Tibial nerve (tissue), 4 donors: ENCODE results near the gene NCAM1.

Source experiments
- EP300 ChIP-seq, 2 donors: sonication (generic); formaldehyde crosslinking; IDR thresholded peaks; one replicate each; pipeline ENCODE4 v1.6.1; 2017; ENCODE audit warnings: antibody characterized with exemption in 2 of 2, mild to moderate bottlenecking in 1 of 2
- POLR2A ChIP-seq, 2 donors: fragments of 450-650 bp; IDR thresholded peaks; one replicate each; pipeline ENCODE4 v1.6.1; 2017; ENCODE audit warnings: antibody characterized with exemption in 2 of 2, mild to moderate bottlenecking in 2 of 2, moderate library complexity in 2 of 2
- TF ChIP-seq, protein P1 (sequence below), 5 experiments: fragments of 200-600 bp in 3 of 5; fragments of 450-650 bp in 2 of 5; sonication (generic) in 3 of 5; IDR thresholded peaks; one replicate each; pipeline ENCODE4 v1.5.1; 2016 to 2019; ENCODE audit warnings: antibody characterized with exemption in 5 of 5, mild to moderate bottlenecking in 3 of 5, moderate library complexity in 2 of 5

DNA sequence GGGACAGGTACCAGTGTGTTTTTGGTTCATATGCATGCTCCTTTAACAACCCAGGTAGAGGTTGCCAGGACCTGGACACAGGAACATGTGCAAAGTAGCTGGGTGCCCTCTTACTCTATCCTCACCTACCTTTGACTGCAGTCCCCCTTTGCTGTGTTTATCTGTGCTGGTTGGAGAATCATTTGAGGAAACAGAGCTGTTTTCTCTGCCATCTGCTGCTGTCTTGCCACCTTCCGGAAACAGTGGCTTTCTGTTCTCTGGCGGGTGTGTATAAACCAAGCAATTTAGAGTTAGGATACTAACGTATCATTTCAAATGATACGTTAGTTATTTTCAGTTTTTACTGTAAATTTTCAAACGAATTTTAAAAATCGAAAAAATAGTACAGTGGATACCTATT, 181.3 kb downstream of the NCAM1 start:
- TF ChIP-seq EP300 (IDR thresholded peaks at IDR 0.05) (no peak), POLR2A (IDR thresholded peaks at IDR 0.05) (no peak)
- TF ChIP-seq, protein P1, sequence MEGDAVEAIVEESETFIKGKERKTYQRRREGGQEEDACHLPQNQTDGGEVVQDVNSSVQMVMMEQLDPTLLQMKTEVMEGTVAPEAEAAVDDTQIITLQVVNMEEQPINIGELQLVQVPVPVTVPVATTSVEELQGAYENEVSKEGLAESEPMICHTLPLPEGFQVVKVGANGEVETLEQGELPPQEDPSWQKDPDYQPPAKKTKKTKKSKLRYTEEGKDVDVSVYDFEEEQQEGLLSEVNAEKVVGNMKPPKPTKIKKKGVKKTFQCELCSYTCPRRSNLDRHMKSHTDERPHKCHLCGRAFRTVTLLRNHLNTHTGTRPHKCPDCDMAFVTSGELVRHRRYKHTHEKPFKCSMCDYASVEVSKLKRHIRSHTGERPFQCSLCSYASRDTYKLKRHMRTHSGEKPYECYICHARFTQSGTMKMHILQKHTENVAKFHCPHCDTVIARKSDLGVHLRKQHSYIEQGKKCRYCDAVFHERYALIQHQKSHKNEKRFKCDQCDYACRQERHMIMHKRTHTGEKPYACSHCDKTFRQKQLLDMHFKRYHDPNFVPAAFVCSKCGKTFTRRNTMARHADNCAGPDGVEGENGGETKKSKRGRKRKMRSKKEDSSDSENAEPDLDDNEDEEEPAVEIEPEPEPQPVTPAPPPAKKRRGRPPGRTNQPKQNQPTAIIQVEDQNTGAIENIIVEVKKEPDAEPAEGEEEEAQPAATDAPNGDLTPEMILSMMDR (IDR thresholded peaks at IDR 0.05): no peak
